Placental pericyte (primary cell): ENCODE data around the gene RDM1. TPM values are rescaled to one million over a fixed set of nuclear protein-coding genes. Genes with fewer than 3 reads are reported as not detected.

Source experiments
- small RNA-seq: library from RNA; depleted of rRNA; stranded (forward); fragments of <200 nt; gene quantifications from one replicate; pipeline ENCODE3, GENCODE V24; 2012; ENCODE audit warnings: low replicate concordance
- total RNA-seq: library from RNA; depleted of rRNA; stranded (reverse); fragments of >200 nt; gene quantifications from 2 replicates; pipeline ENCODE4 v1.2.3, GENCODE V29; 2012

The RDM1 gene
- total RNA-seq = not detected in 2 replicates

GRCh38 chr17:35930211-35931065 lies at the start of gene RDM1:
RDM1 (minus strand) TSS chr17:35930773; CDS start chr17:35930727, 46 bp downstream.

GRCh38 chr17:35943537-35943936 lies 13.0 kb upstream of the RDM1 start, which contains the start of gene LYZL6:
LYZL6 (minus strand) TSS chr17:35943713; CDS start chr17:35939356, 4,357 bp downstream.

GRCh38 chr17:35879773-35880654 lies 50.6 kb downstream of the RDM1 start, which contains the start of gene CCL5:
CCL5 (minus strand) TSS chr17:35880360.

GRCh38 chr17:35868737-35869136 lies 61.8 kb downstream of the RDM1 start, which contains the start of gene HEATR9:
HEATR9 (minus strand) TSS chr17:35868891; CDS start chr17:35868742, 149 bp downstream.

Small RNA genes within 50 kb of the gene (small RNA-seq; reads per million reads assigned to genes)
- gene RF00100 = 105 reads per million, percentile 98 among the genes with 10 or more reads in this experiment

Other genes starting within 250 kb of the RDM1 start
- gene RASL10B, start 199.1 kb downstream of the RDM1 start, total RNA-seq = 3.7 and 8.3 TPM in 2 replicates
- not detected in 2 replicates for gene GAS2L2, start 177.5 kb downstream of the RDM1 start, total RNA-seq
- not detected in 2 replicates for gene C17orf50, start 169.9 kb downstream of the RDM1 start, total RNA-seq
- 1.3 TPM in 1 of 2 replicates, not detected in the other for gene MMP28, start 135.1 kb downstream of the RDM1 start, total RNA-seq
- gene TAF15, start 121.3 kb downstream of the RDM1 start, total RNA-seq = 50.6 and 59.8 TPM in 2 replicates
- not detected in 2 replicates for gene HEATR9, start 61.9 kb downstream of the RDM1 start, total RNA-seq
- gene CCL5, start 50.4 kb downstream of the RDM1 start, total RNA-seq = 0.29 TPM in 1 of 2 replicates, not detected in the other
- not detected in 2 replicates for gene LYZL6, start 12.9 kb upstream of the RDM1 start, total RNA-seq
- gene CCL16, start 50.7 kb upstream of the RDM1 start, total RNA-seq = not detected in 2 replicates
- not detected in 2 replicates for gene CCL14, start 56.0 kb upstream of the RDM1 start, total RNA-seq
- not detected in 2 replicates for gene CCL15, start 70.8 kb upstream of the RDM1 start, total RNA-seq
- not detected in 2 replicates for gene CCL23, start 87.2 kb upstream of the RDM1 start, total RNA-seq
- not detected in 2 replicates for gene CCL18, start 133.5 kb upstream of the RDM1 start, total RNA-seq
- gene CCL3, start 159.4 kb upstream of the RDM1 start, total RNA-seq = not detected in 2 replicates
- gene CCL4, start 173.1 kb upstream of the RDM1 start, total RNA-seq = not detected in 2 replicates
- gene TBC1D3B, start 245.9 kb upstream of the RDM1 start, total RNA-seq = 0.29 and 1.8 TPM in 2 replicates